Stimulated activated CD4-positive, alpha-beta T cell treated with anti-CD3 and anti-CD28 coated beads, TNF-alpha, amount 100 ng/mL, for 24 hours (primary cell): ENCODE data around the gene ZNF43.
A peak's percentile ranks its signal among the peaks of the same experiment; 100 is the strongest.
"Not testable (repeated sequence)": the region's sequence is repeated elsewhere in the genome, so short reads cannot be mapped to it uniquely, and the experiment has no call there.

Experiments
- DNase-seq, 3 experiments: peaks; one replicate each; pipeline ENCODE4 v3.0.0-alpha.2; 2020; ENCODE audit warnings: low read depth in 3 of 3

ZNF43 gene

DNA sequence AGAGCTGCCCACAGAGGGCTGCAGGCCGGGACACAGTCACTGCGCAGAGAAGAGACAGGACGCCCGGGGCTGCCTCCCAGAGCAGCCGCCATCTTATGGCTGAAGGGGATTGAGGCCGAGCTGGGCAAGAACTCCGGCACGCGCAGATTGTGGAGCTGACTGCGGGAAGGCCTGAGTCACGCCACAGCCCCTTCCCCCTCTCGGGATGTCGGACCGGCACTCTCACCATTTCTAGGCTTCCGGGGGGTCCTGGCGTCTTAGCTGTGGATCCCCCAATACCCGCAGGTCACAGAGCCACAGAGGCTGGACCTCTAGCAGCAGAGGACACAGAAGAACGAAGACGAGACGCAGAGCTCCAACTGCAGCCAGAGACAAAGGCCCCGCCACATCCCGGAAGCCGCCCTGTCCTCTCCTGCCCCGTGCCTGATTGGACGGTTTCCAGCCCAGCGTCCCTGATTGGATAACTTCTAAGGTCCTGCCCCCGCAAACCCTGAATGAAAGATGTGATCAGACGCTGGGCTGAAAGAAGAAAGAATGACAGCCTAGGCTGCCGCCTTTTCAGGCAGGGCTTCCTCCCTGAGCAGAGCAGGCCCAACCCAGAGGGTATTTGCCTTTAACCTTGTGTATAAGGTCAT, at the start of gene ZNF43:
Gene ZNF43, minus strand, starts transcription at position 373 of the 635 bp plus-strand sequence. Its CDS starts 144 bp downstream, at position 229.
- DNase-seq: peak; percentile 87 to 90 (median 88)

DNA sequence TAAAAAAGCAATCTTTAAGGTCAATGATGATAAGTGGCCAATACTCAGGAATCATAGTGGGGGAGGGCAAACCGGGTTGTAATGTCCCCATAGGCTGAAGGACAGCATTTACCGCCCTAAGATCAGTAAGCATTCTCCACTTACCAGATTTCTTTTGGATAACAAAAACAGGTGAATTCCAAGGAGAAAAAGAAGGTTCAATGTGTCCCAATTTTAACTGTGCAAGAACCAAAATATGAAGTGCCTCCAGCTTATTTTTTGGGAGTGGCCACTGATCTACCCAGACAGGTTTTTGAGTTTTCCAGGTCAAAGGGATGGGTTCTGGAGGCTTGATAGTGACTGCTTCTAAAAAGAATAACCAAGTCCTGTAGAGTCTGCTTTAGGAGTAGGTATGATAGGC, 49.5 kb upstream of the ZNF43 start:
- not testable (repeated sequence) for DNase-seq

DNA sequence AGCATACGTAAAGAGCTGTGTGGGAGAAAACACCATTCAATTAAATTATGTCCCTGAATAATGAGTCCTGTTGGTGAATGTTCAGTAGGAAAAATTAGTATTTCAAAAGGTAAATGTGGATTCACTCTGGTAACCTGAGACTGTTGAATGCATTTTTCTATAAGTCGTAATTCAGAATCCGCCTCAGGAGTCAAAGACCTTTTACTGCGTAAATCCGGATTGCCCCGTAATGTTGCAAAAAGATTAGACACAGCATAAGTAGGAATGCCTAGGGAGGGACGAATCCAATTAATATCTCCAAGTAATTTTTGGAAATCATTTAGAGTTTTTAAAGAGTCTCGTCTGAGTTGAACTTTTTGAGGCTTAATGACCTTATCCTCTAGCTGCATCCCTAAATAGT, 48.8 kb upstream of the ZNF43 start:
- DNase-seq: not testable (repeated sequence)

GRCh38 chr19:21883516-21883915, 47.5 kb upstream of the ZNF43 start:
- no peak for DNase-seq

DNA sequence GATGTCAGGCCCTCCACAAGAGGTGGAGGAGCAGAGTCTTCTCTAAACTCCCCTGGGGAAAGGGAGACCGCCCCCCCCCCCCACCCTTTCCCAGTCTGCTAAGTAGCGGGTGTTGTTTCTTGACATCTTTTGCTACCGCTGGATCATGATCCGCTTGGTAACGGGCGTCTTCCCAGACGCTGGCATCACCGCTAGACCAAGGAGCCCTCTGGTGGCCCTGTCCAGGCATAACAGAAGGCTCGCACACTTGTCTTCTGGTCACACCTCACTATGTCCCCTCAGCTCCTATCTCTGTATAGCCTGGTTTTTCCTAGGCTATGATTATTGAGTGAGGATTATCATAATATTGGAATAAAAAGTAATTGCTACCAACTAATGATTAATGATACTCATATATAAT, 44.8 kb upstream of the ZNF43 start:
- DNase-seq: peak in 1 of 3 experiments; percentile 8

DNA sequence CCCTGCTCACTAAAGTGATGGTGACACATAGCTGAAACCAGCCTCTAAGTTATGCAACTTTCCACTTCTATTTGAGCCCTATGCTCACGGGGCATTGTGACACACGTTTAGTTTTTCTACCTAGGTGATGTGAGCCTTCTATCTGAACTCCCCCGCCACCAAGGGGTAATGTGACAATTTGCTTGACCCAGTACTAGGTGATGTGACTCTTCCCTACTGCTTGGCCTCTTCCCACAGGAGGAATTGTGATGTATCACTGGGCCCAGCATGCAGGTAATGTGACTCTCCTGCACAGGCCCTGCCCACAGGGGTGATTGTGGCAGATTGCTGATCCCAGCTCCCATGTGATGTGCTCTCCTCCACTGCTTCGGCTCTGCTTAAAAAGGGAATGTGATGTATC, 42.7 kb upstream of the ZNF43 start:
- no peak for DNase-seq

DNA sequence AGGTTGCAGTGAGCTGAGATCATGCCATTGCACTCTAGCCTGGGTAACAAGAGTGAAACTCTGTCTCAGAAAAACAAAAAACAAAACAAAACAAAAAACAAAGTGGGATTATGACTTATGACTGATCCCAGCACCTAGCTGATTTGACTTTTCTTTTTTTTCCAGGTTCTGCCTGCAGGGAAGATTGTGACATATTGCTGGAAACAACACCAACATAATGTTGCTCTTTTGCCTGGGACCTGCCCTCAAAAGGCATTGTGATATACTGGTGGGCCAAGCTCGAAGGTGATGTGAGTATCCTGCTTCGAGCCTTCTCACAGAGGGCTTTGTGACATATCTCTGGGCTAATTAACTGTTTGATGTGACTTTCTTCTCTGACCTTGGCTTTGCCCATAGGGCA, 42.0 kb upstream of the ZNF43 start:
- no peak for DNase-seq

- not testable (repeated sequence) for DNase-seq
Observed at GRCh38 chr19:21876608-21877007, 40.6 kb upstream of the ZNF43 start.

DNA sequence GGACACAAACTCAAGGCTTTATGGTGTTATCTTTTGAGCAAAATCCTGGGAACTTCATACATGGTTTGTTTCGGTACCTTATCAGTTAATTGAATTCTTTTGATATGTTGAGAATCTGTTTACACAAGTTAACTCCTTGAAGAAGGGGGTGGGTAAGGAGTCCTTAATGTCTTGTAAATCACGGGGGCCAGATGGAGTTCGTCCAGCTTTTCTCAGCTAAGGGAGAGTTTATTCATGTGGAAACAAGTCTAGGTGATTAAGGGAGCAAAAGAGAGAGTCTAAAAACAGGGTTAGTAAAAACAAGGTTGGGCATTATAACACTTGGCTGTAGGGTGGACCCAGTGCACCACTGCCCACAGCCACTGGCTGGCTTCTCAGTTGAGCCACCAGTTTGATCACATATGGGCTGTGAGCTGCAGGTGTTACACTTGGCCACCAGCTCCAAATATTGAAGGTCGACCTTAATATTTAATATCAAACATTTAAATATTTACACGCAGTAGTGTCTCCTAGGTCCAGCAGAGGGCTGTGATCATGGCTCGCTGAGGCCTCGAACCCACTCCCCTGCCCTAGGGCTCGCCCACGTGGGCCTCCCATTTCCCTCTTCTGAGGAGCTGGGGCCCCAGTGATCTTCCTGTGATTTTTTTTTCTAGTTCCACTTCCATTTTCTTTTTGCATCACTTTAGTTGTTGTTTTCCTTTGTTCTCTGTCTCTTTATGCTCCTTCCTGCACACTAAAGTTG, 21.0 kb upstream of the ZNF43 start:
- DNase-seq: no peak

- DNase-seq: peak; percentile 85 to 90 (median 87)
Observed at GRCh38 chr19:21851596-21852345, 15.8 kb upstream of the ZNF43 start.

DNA sequence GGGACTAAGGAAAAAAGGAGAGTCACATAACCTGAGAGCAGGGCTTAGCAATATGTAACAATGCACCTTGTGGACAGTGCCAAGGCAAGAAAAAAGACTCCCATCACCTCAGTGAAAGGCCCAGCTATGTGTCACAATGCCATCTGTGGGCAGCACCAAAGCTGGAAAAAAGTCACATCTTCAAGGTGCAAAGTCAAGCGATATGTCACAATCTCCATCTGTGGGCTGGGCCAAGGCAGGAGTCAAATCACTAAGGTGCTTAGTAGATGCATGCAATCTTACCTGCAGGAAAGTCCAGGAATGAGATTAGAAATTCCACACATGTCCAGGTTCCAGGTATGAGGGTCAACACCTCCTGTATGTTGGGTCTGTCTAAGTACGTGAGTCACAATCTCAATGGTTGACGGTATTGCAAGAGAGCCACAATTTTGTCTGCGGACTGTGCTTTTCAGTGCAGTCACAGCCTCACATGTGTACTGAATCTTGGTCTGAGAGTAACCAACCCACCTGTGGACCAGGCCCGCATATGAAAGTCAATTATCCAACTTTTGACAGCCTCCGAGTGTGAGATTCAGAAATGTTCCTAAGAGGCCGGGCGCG, 14.8 kb upstream of the ZNF43 start:
- no peak for DNase-seq

DNA sequence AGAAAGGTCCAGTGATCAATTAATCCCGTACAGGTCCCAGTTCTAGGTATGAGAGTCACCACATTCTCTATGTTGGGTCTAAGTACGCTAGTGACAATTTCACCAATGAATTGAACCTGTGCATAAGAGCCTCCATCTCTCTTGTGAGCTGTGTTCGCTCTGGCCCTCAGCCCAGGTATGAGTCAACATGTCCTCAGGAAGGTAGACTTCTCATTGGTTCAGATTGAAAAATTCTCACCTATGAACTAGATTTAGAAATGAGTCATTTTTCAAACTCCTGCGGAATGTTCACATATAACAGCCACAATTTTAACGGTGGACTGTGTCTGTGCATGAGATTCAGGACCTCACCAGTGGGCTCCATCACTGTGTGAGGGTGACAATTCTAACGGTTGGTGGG, 12.7 kb upstream of the ZNF43 start:
- DNase-seq: no peak

DNA sequence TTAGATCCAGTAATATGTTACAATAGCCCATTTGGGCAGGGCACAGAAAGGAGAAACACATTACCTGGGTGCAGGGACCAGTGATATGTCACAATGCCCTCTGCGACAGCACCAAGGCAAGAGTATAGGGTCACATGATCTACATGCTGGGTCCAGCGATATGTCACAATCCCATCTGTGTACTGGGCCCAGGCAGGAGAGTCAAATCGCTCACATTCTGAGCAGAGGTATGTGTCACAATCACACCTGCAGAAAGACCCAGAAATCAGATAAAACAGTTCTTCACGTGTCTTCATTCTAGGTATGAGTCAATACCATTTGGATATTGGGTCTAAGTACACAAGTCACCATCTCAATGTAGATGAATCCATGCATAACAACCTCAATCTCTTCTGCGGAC, 7.1 kb upstream of the ZNF43 start:
- no peak for DNase-seq

GRCh38 chr19:21841488-21842097, 5.6 kb upstream of the ZNF43 start:
- no peak for DNase-seq

DNA sequence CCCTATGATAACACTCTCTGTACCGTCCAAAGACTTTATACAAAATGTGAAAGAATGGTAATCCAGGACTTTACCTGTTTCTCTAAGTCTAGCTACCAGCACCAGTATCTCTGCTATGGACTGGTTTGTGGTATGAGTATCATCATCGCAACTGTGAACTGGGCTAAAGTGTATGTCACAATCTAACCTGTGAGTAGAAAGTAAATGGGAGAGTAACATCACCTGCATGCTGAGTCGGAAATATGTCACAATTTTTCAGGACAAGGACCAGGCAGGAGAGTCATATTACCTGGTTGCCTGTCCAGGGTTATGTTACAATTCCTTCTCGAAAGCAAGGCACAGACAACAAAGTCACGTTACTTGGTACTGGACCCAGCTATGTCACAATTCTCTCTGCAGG, 5.1 kb upstream of the ZNF43 start:
- DNase-seq: no peak

DNA sequence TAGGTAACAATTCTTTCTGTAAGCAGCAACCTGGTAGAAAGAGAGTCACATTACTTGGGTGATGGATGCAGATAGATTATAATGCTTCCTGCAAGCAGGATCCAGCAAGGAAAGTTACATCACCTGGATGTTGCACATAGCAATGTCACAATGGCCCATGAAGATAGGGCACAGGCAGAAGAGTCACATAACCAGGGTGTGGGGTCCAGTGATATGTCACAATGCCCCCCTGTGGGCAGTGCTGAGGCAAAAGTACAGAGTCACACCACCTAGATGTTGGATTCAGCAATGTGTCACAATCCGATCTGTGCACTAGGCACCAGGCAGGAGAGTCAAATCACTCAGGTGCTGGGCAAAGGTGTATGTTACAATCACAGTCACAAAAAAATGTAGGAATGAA, 4.0 kb upstream of the ZNF43 start:
- DNase-seq: no peak

- no peak for DNase-seq
Observed at GRCh38 chr19:21838646-21839045, 2.7 kb upstream of the ZNF43 start.

DNA sequence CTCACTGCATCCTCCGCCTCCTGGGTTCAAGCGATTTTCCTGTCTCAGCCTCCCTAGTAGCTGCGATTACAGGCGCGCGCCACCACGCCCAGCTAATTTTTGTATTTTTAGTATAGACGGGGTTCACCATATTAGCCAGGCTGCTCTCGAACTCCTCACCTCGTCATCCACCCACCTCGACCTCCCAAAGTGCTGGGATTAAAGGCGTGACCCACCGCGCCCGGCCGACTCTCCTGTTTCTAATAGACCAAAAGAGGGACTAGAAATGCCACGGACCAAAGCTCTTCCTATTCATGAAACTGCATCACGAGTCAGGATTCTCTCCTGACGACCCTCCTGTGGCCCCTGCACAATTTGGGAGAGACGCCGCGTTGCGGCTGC, 563 bp downstream of the ZNF43 start:
- peak in 1 of 3 experiments; percentile 27 for DNase-seq

DNA sequence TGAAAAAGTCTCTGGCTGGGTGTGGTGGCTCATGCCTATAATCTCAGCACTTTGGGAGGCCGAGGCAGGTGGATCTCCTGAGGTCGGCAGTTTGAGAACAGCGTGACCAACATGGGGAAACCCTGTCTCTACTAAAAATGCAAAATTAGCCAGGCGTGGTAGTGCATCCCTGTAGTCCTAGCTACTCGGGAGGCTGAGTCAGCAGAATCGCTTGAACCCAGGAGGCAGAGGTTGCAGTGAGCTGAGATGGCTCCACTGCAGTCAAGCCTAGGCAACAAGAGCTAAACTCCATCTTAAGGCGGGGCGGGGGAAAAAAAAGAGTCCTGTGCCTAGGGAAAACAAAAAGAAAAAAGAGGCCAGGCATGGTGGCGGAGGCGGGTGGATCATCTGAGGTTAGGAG, 2.2 kb downstream of the ZNF43 start:
- no peak for DNase-seq

DNA sequence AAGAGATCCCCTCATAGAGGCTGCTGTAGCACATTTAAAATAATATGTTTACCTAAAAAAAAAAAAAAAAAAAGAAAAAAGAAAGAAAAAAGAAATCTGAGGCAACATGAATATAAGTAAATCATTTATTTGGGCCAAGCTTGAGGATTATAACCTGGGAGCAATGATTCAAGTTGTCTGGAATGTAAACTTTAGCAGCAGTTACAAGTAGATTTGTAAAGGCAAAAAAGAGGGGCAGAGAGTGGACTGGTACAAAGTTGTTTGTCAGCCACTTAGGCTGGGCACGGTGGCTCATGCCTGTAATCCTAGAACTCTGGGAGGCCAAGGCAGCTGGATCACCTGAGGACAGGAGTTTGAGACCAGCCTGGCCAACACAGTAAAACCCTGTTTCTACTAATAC, 11.3 kb downstream of the ZNF43 start:
- no peak for DNase-seq

DNA sequence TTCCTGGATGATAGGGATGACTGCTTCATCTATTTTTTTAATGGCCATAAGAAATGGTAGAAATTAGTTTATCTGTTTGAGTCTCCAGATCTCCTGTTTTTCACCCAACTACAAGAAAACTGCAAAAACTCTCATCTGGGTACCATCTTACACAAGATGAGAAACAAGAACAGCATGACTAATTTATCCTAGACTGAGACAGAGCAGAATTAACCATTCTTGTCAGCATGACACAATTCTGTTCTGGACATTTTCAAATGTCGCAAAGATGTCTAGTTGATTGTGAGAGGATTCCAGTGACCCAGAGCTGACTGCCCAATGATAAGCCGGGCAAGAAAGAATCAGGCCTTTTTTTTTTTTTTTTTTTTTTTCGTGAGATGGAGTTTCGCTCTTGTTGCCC, 12.8 kb downstream of the ZNF43 start:
- no peak for DNase-seq

DNA sequence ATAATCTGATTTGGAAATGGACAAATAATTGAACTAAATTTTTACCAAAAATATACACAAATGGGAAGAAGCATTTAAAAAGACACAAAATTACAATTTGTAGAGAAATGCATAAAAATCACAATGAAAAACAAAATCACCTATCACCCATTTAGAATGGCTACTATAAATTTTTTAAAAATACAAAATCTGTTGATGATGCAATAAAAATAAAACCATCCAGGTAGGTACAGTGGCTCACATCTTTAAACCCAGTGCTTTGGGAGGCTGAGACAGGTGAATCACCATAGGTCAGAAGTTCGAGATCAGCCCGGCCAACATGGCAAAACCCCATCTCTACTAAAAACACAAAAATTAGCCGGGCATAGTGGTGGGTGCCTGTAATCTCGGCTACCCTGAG, 23.5 kb downstream of the ZNF43 start:
- DNase-seq: no peak
